HG02763 (cell line): ENCODE results near the gene NRN1.
"Not testable (repeated sequence)": the region's sequence is repeated elsewhere in the genome, so short reads cannot be mapped to it uniquely, and the experiment has no call there.

Source experiments
- ATAC-seq: cut with Tn5 transposase; IDR thresholded peaks from one replicate; pipeline ENCODE4 v1.9.1; 2021; ENCODE audit warnings: mild to moderate bottlenecking, moderate library complexity; ENCODE audit not compliant: unreplicated experiment

The NRN1 gene

GRCh38 chr6:5984150-5985089, 22.3 kb downstream of the NRN1 start:
- no peak for ATAC-seq

- no peak for ATAC-seq
Observed at GRCh38 chr6:5981126-5982026, 25.3 kb downstream of the NRN1 start.

- ATAC-seq, result no peak
Observed at GRCh38 chr6:5979650-5980420, 26.9 kb downstream of the NRN1 start.

- ATAC-seq, result no peak
Observed at GRCh38 chr6:5976811-5977210, 29.9 kb downstream of the NRN1 start.

GRCh38 chr6:5968817-5969734, 37.6 kb downstream of the NRN1 start:
- ATAC-seq, result no peak

GRCh38 chr6:5968036-5968435, 38.7 kb downstream of the NRN1 start:
- not testable (repeated sequence) for ATAC-seq

GRCh38 chr6:5967594-5967993, 39.1 kb downstream of the NRN1 start:
- ATAC-seq, result no peak

GRCh38 chr6:5962794-5963193, 43.9 kb downstream of the NRN1 start:
- ATAC-seq, result no peak

GRCh38 chr6:5961836-5962235, 44.9 kb downstream of the NRN1 start:
- no peak for ATAC-seq

GRCh38 chr6:5960456-5960855, 46.3 kb downstream of the NRN1 start:
- ATAC-seq, result no peak

GRCh38 chr6:5958921-5959320, 47.8 kb downstream of the NRN1 start:
- ATAC-seq, result no peak

- no peak for ATAC-seq
Observed at GRCh38 chr6:5956939-5957338, 49.8 kb downstream of the NRN1 start.

GRCh38 chr6:5950361-5950785, 56.4 kb downstream of the NRN1 start:
- no peak for ATAC-seq
